GM19351 (cell line): Measurements from ENCODE around the gene OXER1.

Experiments
- ATAC-seq: cut with Tn5 transposase; IDR thresholded peaks from one replicate; pipeline ENCODE4 v1.9.1; 2021; ENCODE audit warnings: mild to moderate bottlenecking, moderate library complexity; ENCODE audit not compliant: unreplicated experiment

Gene OXER1

DNA sequence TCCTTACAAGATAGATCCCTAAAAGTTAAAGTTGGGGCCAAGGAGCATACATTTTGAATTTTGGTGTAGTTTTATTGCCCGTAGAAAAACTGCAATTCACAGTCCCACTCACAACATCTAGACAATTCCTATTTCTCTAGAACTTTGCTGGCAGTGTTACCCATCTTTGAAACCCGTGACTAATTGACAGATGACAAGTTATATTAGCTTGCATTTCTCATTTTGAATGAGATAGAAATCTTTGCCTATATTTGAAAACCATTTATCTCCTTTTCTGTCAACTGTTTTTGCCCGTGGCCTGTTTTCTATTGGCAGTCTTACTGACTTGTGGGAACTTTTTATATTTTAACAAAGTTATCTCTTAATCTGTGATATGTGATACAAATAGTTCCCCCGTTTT is 50.0 kb downstream of the OXER1 start:
- ATAC-seq, result no peak

DNA sequence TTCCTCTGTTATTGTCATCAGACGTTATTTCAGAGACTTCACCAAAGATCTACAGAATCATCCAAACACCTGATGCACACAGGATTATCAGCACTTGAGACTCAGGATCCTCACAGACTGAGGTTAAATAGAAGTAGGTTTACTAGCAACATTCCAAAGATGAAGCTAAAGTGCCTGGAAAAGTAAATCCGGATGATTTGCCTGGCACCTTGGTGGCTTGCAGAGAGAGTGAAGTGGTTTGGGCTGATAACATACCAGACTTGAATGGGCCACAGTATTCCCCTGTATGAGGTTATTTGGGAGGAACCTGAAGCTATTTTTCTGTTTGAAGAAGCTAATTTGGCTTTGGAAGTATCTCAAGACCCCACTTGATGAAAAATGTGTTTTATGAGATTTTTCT is 51.0 kb downstream of the OXER1 start:
- no peak for ATAC-seq
